K562 (cell line): ENCODE measurements around the gene UQCRH. TPM values are rescaled to one million over a fixed set of nuclear protein-coding genes. Genes with fewer than 3 reads are reported as not detected.

Experiments used
- ELF1 ChIP-seq: fragments of 200-800 bp; sonication (Bioruptor generic); IDR thresholded peaks from 2 replicates; pipeline ENCODE4 v1.6.1; 2016; ENCODE audit warnings: missing genetic modification characterization, missing compliant biosample characterization
- HSF4 ChIP-seq: fragments of 250-450 bp; sonication (Bioruptor Pico); IDR thresholded peaks from 2 replicates; pipeline ENCODE4 v2.1.2; 2022; ENCODE audit warnings: mild to moderate bottlenecking, moderate library complexity, borderline replicate concordance
- NFXL1 ChIP-seq: fragments of 450-650 bp; formaldehyde crosslinking; IDR thresholded peaks from 2 replicates; pipeline ENCODE4 v1.4.0; 2021; ENCODE audit warnings: mild to moderate bottlenecking
- POU5F1 ChIP-seq: fragments of 150-350 bp; IDR thresholded peaks from 2 replicates; pipeline ENCODE4 v1.6.1; 2014; ENCODE audit warnings: borderline replicate concordance, low read length, low read depth, mild to moderate bottlenecking; ENCODE audit not compliant: partially characterized antibody
- PRPF4 ChIP-seq: fragments of 200-400 bp; formaldehyde crosslinking; IDR thresholded peaks from one replicate; pipeline ENCODE4 v1.6.1; 2017; ENCODE audit warnings: low read length, low read depth, mild to moderate bottlenecking; ENCODE audit not compliant: insufficient read depth, poor library complexity, severe bottlenecking
- SPI1 ChIP-seq: IDR thresholded peaks from 2 replicates; pipeline ENCODE4 v1.6.1; 2011; ENCODE audit warnings: low read depth, low read length, control low read depth, borderline replicate concordance
- ZNF197 ChIP-seq: fragments of 200-800 bp; sonication (Bioruptor generic); IDR thresholded peaks from 2 replicates; pipeline ENCODE4 v1.6.1; 2016; ENCODE audit warnings: low read depth, missing genetic modification characterization, missing compliant biosample characterization
- ZNF76 ChIP-seq: fragments of 250-450 bp; sonication (Bioruptor Pico); IDR thresholded peaks from 2 replicates; pipeline ENCODE4 v1.4.0; 2020; ENCODE audit warnings: mild to moderate bottlenecking, moderate library complexity, borderline replicate concordance
- polyA plus RNA-seq, 8 experiments: library from polyadenylated mRNA; depleted of rRNA in 4 of 8; stranded (reverse) in 5 of 8; unstranded in 3 of 8; fragments of >200 nt; fragmentation: Nextera tagmentation in 2 of 8; fragmentation: Illumina TruSeq in 1 of 8; extraction: Ambion mirVana in 2 of 8; extraction: Trizol in 1 of 8; gene quantifications; 2 replicates each; pipeline versions ENCODE4 v1.2.1 to v1.2.3, GENCODE V29; 2011 to 2014; ENCODE audit warnings: inconsistent platforms in 1 of 8, missing spikeins in 1 of 8
- total RNA-seq, 7 experiments: library from RNA; depleted of rRNA in 6 of 7; stranded (reverse); fragments of >200 nt in 6 of 7; fragmentation: Illumina TruSeq in 2 of 7; extraction: Trizol in 2 of 7; gene quantifications; 2 replicates each; pipeline versions ENCODE4 v1.2.1 to v1.2.3, GENCODE V29; 2011 to 2021; ENCODE audit warnings: low replicate concordance in 1 of 7
- TF ChIP-seq, protein P1 (sequence below): fragments of 150-350 bp; conservative IDR thresholded peaks from 2 replicates; pipeline ENCODE4 v1.6.1; 2014; ENCODE audit warnings: low read length
- TF ChIP-seq, protein P2 (sequence below): fragments of 450-650 bp; formaldehyde crosslinking; IDR thresholded peaks from 2 replicates; pipeline ENCODE4 v1.4.0; 2020; ENCODE audit warnings: mild to moderate bottlenecking, moderate library complexity
- TF ChIP-seq, protein P3 (sequence below): sonication (generic); formaldehyde crosslinking; IDR thresholded peaks from 2 replicates; pipeline ENCODE4 v1.8.0; 2022; ENCODE audit warnings: missing genetic modification reagents, mild to moderate bottlenecking, borderline replicate concordance
- TF ChIP-seq, protein P4 (sequence below): fragments of 450-650 bp; IDR thresholded peaks from 2 replicates; pipeline ENCODE4 v1.6.1; 2016; ENCODE audit warnings: low read depth, mild to moderate bottlenecking, moderate library complexity
- TF ChIP-seq, protein P5 (sequence below): sonication (generic); formaldehyde crosslinking; IDR thresholded peaks from 2 replicates; pipeline ENCODE4 v1.8.0; 2022; ENCODE audit warnings: mild to moderate bottlenecking, missing genetic modification reagents, borderline replicate concordance
- TF ChIP-seq, protein P6 (sequence below): fragments of 450-650 bp; conservative IDR thresholded peaks from 2 replicates; pipeline ENCODE4 v1.6.1; 2016; ENCODE audit warnings: missing genetic modification characterization, low read depth, mild to moderate bottlenecking, missing compliant biosample characterization, moderate library complexity
- TF ChIP-seq, protein P7 (sequence below): sonication (generic); formaldehyde crosslinking; IDR thresholded peaks from 2 replicates; pipeline ENCODE4 v1.5.0; 2020; ENCODE audit warnings: missing genetic modification reagents

UQCRH gene
- total and polyA plus RNA-seq, 9 of the 15 experiments (the other 6 are each of a cell fraction or from before 2014, with no cell fraction given): 1,267 to 5,184 (median 2,410) TPM

DNA sequence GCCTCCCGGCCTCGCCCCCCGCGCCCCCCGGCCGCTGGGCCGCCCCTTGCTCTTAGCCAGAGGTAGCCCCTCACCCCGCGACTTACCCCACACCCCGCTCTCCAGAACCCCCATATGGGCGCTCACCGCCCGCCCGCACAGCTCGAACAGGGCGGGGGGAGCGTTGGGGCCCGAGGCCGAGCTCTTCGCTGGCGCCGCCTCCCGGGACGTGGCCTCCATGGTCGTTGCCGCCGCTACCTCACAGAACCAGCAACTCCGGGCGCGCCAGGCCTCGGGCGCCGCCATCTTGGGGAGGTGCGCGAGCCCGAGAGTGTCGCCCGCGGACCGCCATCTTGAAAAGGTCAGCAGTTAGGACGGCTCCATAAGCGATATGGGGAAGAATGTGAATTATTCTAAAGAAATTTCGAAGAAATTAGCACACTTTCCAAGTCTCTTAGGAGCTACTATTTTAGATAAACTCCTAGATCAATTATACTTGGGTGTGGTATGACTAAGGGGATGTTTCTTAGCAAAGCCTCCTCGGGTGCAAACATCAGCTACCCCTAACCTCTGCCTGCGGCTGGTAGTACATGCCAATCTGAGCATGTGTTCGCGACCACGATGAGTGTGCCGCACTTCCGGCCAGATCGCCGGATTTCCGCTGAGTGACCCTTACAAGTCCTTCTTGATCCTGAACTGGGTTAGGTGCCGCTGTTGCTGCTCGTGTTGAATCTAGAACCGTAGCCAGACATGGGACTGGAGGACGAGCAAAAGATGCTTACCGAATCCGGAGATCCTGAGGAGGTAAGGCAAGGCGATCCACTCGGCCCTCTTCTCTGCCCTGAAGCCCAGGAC is at the start of gene UQCRH, which contains the start of gene LRRC41 (continued):
- no peak for TF ChIP-seq NFXL1 (CRISPR knock-in tag)
- TF ChIP-seq, protein P1, sequence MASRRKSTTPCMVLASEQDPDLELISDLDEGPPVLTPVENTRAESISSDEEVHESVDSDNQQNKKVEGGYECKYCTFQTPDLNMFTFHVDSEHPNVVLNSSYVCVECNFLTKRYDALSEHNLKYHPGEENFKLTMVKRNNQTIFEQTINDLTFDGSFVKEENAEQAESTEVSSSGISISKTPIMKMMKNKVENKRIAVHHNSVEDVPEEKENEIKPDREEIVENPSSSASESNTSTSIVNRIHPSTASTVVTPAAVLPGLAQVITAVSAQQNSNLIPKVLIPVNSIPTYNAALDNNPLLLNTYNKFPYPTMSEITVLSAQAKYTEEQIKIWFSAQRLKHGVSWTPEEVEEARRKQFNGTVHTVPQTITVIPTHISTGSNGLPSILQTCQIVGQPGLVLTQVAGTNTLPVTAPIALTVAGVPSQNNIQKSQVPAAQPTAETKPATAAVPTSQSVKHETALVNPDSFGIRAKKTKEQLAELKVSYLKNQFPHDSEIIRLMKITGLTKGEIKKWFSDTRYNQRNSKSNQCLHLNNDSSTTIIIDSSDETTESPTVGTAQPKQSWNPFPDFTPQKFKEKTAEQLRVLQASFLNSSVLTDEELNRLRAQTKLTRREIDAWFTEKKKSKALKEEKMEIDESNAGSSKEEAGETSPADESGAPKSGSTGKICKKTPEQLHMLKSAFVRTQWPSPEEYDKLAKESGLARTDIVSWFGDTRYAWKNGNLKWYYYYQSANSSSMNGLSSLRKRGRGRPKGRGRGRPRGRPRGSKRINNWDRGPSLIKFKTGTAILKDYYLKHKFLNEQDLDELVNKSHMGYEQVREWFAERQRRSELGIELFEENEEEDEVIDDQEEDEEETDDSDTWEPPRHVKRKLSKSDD: peak; percentile 92
- TF ChIP-seq, protein P2, sequence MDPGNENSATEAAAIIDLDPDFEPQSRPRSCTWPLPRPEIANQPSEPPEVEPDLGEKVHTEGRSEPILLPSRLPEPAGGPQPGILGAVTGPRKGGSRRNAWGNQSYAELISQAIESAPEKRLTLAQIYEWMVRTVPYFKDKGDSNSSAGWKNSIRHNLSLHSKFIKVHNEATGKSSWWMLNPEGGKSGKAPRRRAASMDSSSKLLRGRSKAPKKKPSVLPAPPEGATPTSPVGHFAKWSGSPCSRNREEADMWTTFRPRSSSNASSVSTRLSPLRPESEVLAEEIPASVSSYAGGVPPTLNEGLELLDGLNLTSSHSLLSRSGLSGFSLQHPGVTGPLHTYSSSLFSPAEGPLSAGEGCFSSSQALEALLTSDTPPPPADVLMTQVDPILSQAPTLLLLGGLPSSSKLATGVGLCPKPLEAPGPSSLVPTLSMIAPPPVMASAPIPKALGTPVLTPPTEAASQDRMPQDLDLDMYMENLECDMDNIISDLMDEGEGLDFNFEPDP (CRISPR knock-in tag): no peak
- TF ChIP-seq, protein P3, sequence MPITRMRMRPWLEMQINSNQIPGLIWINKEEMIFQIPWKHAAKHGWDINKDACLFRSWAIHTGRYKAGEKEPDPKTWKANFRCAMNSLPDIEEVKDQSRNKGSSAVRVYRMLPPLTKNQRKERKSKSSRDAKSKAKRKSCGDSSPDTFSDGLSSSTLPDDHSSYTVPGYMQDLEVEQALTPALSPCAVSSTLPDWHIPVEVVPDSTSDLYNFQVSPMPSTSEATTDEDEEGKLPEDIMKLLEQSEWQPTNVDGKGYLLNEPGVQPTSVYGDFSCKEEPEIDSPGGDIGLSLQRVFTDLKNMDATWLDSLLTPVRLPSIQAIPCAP (CRISPR knock-in tag): peak; percentile 66; the same call in 1 of the 2 replicates
- no peak for TF ChIP-seq HSF4
- TF ChIP-seq POU5F1: peak; percentile 25
- TF ChIP-seq, protein P4, sequence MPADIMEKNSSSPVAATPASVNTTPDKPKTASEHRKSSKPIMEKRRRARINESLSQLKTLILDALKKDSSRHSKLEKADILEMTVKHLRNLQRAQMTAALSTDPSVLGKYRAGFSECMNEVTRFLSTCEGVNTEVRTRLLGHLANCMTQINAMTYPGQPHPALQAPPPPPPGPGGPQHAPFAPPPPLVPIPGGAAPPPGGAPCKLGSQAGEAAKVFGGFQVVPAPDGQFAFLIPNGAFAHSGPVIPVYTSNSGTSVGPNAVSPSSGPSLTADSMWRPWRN: peak; percentile 59
- peak; percentile 90 for TF ChIP-seq ELF1
- TF ChIP-seq, protein P5, sequence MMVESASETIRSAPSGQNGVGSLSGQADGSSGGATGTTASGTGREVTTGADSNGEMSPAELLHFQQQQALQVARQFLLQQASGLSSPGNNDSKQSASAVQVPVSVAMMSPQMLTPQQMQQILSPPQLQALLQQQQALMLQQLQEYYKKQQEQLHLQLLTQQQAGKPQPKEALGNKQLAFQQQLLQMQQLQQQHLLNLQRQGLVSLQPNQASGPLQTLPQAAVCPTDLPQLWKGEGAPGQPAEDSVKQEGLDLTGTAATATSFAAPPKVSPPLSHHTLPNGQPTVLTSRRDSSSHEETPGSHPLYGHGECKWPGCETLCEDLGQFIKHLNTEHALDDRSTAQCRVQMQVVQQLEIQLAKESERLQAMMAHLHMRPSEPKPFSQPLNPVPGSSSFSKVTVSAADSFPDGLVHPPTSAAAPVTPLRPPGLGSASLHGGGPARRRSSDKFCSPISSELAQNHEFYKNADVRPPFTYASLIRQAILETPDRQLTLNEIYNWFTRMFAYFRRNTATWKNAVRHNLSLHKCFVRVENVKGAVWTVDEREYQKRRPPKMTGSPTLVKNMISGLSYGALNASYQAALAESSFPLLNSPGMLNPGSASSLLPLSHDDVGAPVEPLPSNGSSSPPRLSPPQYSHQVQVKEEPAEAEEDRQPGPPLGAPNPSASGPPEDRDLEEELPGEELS (CRISPR knock-in tag): 0 out of 2 replicates have a peak, but pooled peaks have one; percentile 53
- peak; percentile 38 for TF ChIP-seq PRPF4
- TF ChIP-seq, protein P6, sequence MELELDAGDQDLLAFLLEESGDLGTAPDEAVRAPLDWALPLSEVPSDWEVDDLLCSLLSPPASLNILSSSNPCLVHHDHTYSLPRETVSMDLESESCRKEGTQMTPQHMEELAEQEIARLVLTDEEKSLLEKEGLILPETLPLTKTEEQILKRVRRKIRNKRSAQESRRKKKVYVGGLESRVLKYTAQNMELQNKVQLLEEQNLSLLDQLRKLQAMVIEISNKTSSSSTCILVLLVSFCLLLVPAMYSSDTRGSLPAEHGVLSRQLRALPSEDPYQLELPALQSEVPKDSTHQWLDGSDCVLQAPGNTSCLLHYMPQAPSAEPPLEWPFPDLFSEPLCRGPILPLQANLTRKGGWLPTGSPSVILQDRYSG (tag): peak; percentile 92
- peak; percentile 98 for TF ChIP-seq ZNF197
- TF ChIP-seq, protein P7, sequence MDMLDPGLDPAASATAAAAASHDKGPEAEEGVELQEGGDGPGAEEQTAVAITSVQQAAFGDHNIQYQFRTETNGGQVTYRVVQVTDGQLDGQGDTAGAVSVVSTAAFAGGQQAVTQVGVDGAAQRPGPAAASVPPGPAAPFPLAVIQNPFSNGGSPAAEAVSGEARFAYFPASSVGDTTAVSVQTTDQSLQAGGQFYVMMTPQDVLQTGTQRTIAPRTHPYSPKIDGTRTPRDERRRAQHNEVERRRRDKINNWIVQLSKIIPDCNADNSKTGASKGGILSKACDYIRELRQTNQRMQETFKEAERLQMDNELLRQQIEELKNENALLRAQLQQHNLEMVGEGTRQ (CRISPR knock-in tag): peak; percentile 46; the same call in 1 of the 2 replicates
- peak; percentile 46 for TF ChIP-seq SPI1
- peak; percentile 50; the same call in 1 of the 2 replicates for TF ChIP-seq ZNF76 (CRISPR knock-in tag)
